HepG2 (cell line): Measurements from ENCODE around the gene TBXA2R. TPM values are rescaled to one million over a fixed set of nuclear protein-coding genes. Genes with fewer than 3 reads are reported as not detected.
A peak's percentile ranks its signal among the peaks of the same experiment; 100 is the strongest.

ENCODE experiments used
- ASH2L ChIP-seq: fragments of 300-600, 200-600 bp; sonication (generic); IDR thresholded peaks from 2 replicates; pipeline ENCODE4 v1.7.0; 2017; ENCODE audit warnings: low read depth, mild to moderate bottlenecking, moderate library complexity, mixed read lengths, low read length; ENCODE audit not compliant: insufficient read length
- CHCHD3 ChIP-seq: sonication (generic); formaldehyde crosslinking; IDR thresholded peaks from 2 replicates; pipeline ENCODE4 v1.8.0; 2022; ENCODE audit warnings: mild to moderate bottlenecking, missing genetic modification reagents, moderate library complexity
- IRF2 ChIP-seq: IDR thresholded peaks from 2 replicates; pipeline ENCODE4 v1.6.1; 2018; ENCODE audit warnings: missing genetic modification reagents, missing compliant biosample characterization
- ISL2 ChIP-seq: sonication (generic); formaldehyde crosslinking; IDR thresholded peaks from 2 replicates; pipeline ENCODE4 v1.5.0; 2020; ENCODE audit warnings: missing genetic modification reagents
- KLF15 ChIP-seq: sonication (generic); formaldehyde crosslinking; IDR thresholded peaks from 2 replicates; pipeline ENCODE4 v1.8.1; 2023; ENCODE audit warnings: borderline replicate concordance, mild to moderate bottlenecking, inconsistent platforms, missing genetic modification reagents, mixed read lengths
- MLLT10 ChIP-seq: sonication (generic); formaldehyde crosslinking; IDR thresholded peaks from 2 replicates; pipeline ENCODE4 v1.4.0; 2020; ENCODE audit warnings: missing genetic modification reagents
- RELA ChIP-seq: sonication (generic); formaldehyde crosslinking; IDR thresholded peaks from 2 replicates; pipeline ENCODE4 v1.4.0; 2020; ENCODE audit warnings: missing genetic modification reagents
- RFX3 ChIP-seq: IDR thresholded peaks from 2 replicates; pipeline ENCODE4 v1.6.1; 2016; ENCODE audit warnings: missing biosample characterization, missing genetic modification reagents
- SSRP1 ChIP-seq: IDR thresholded peaks from 2 replicates; pipeline ENCODE4 v1.6.1; 2016; ENCODE audit warnings: control low read depth
- TBX3 ChIP-seq: fragments of 450-650 bp; IDR thresholded peaks from 2 replicates; pipeline ENCODE4 v1.6.1; 2017; ENCODE audit warnings: antibody characterized with exemption, mild to moderate bottlenecking, inconsistent platforms, borderline replicate concordance
- TRIM24 ChIP-seq: sonication (generic); formaldehyde crosslinking; IDR thresholded peaks from 2 replicates; pipeline ENCODE4 v1.8.0; 2022; ENCODE audit warnings: mild to moderate bottlenecking, missing genetic modification reagents
- ZSCAN21 ChIP-seq: sonication (generic); formaldehyde crosslinking; IDR thresholded peaks from 2 replicates; pipeline ENCODE4 v1.8.0; 2022; ENCODE audit warnings: mild to moderate bottlenecking, missing genetic modification reagents, moderate library complexity, borderline replicate concordance
- polyA plus RNA-seq, 8 experiments: library from polyadenylated mRNA; depleted of rRNA in 3 of 8; stranded (reverse) in 7 of 8; unstranded in 1 of 8; fragments of >200 nt; fragmentation: Illumina TruSeq in 4 of 8; extraction: Trizol in 4 of 8; gene quantifications; 2 replicates each; pipeline versions ENCODE4 v1.2.1 to v1.2.3, GENCODE V29; 2011 to 2016; ENCODE audit warnings: low read depth in 4 of 8, missing spikeins in 1 of 8, mixed read lengths in 1 of 8; ENCODE audit not compliant: insufficient read depth in 1 of 8
- total RNA-seq, 5 experiments: library from RNA; depleted of rRNA; stranded (reverse); fragments of >200 nt; fragmentation: Illumina TruSeq; extraction: Trizol; gene quantifications; 2 replicates each; pipeline ENCODE4 v1.2.3, GENCODE V29; 2016; ENCODE audit warnings: low read depth in 1 of 5
- TF ChIP-seq, protein P1 (sequence below): sonication (generic); formaldehyde crosslinking; IDR thresholded peaks from 2 replicates; pipeline ENCODE4 v1.5.1; 2020; ENCODE audit warnings: mild to moderate bottlenecking, missing genetic modification reagents, moderate library complexity
- TF ChIP-seq, protein P2 (sequence below): sonication (generic); formaldehyde crosslinking; IDR thresholded peaks from 2 replicates; pipeline ENCODE4 v1.8.1; 2023; ENCODE audit warnings: mild to moderate bottlenecking, missing genetic modification reagents, borderline replicate concordance
- TF ChIP-seq, protein P3 (sequence below): sonication (generic); formaldehyde crosslinking; IDR thresholded peaks from 2 replicates; pipeline ENCODE4 v1.4.0; 2020; ENCODE audit warnings: missing genetic modification reagents
- TF ChIP-seq, protein P4 (sequence below): sonication (generic); formaldehyde crosslinking; IDR thresholded peaks from 2 replicates; pipeline ENCODE4 v1.9.0; 2022; ENCODE audit warnings: low read depth, missing genetic modification reagents
- TF ChIP-seq, protein P5 (sequence below), 2 experiments: sonication (generic) in 1 of 2; formaldehyde crosslinking in 1 of 2; IDR thresholded peaks; 2 replicates each; pipeline versions ENCODE4 v1.5.1 to v1.6.1; 2011 to 2020; ENCODE audit warnings: borderline replicate concordance in 1 of 2, low read depth in 1 of 2, low read length in 1 of 2, mild to moderate bottlenecking in 1 of 2, missing genetic modification reagents in 1 of 2, moderate library complexity in 1 of 2

The TBXA2R gene
- total and polyA plus RNA-seq, 2 of the 13 experiments (the other 11 are each of a cell fraction or from before 2014, with no cell fraction given) = 0.09 TPM; not detected in 1

DNA sequence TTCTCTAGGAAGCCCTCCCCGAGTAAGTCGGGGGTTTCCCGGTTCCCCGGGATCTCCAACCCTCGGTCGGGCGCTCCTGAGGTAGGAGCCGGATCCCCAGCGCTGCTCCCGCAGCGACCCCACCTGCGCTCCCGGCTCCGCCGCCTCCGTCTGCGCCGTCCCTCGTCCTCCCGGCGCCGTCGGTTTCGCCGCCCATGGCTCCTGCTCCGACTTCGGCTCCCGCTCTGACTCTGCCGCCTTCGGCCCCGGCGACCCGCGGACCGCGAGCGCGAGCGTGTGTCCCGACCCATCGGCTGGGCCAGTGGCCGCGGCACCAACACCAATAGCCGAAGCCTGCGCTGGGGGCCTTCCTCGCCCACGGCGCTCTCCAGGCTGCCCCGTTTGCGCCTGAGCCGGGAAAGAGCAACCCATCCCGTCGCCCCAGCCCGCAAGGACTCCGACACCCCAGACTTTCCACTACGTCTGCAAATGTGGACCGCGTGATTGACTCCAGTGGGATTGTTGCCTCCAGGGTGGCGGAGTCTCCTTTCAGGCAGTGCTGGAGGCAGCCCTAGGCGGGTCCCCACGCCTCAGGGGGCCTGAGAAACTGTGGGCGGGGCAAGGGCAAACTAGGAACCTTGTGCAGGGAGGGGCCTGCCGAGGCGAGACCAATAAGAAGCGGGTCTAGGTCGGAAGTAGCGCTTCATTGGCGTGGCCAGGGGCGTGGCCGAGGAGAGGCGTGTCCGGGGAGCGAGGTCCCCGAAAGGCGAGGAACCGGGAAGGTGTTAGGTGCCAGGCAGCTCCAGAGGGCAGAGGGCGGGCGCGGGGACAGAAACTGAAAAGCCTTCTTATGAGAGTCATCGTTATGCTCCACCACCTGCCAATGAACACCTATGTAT lies 20.0 kb upstream of the TBXA2R start, which contains the start of gene CACTIN (continued):
- TF ChIP-seq, protein P1, sequence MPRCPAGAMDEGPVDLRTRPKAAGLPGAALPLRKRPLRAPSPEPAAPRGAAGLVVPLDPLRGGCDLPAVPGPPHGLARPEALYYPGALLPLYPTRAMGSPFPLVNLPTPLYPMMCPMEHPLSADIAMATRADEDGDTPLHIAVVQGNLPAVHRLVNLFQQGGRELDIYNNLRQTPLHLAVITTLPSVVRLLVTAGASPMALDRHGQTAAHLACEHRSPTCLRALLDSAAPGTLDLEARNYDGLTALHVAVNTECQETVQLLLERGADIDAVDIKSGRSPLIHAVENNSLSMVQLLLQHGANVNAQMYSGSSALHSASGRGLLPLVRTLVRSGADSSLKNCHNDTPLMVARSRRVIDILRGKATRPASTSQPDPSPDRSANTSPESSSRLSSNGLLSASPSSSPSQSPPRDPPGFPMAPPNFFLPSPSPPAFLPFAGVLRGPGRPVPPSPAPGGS = peak; percentile 60; the same call in 1 of the 2 replicates
- no peak; the same call in 1 of the 2 replicates for TF ChIP-seq CHCHD3
- TF ChIP-seq ZSCAN21 (CRISPR knock-in tag) = peak; percentile 89; the same call in 1 of the 2 replicates
- TF ChIP-seq, protein P2, sequence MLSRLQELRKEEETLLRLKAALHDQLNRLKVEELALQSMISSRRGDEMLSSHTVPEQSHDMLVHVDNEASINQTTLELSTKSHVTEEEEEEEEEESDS = 0 out of 2 replicates have a peak, but pooled peaks have one; percentile 50
- no peak for TF ChIP-seq RELA
- TF ChIP-seq, protein P3, sequence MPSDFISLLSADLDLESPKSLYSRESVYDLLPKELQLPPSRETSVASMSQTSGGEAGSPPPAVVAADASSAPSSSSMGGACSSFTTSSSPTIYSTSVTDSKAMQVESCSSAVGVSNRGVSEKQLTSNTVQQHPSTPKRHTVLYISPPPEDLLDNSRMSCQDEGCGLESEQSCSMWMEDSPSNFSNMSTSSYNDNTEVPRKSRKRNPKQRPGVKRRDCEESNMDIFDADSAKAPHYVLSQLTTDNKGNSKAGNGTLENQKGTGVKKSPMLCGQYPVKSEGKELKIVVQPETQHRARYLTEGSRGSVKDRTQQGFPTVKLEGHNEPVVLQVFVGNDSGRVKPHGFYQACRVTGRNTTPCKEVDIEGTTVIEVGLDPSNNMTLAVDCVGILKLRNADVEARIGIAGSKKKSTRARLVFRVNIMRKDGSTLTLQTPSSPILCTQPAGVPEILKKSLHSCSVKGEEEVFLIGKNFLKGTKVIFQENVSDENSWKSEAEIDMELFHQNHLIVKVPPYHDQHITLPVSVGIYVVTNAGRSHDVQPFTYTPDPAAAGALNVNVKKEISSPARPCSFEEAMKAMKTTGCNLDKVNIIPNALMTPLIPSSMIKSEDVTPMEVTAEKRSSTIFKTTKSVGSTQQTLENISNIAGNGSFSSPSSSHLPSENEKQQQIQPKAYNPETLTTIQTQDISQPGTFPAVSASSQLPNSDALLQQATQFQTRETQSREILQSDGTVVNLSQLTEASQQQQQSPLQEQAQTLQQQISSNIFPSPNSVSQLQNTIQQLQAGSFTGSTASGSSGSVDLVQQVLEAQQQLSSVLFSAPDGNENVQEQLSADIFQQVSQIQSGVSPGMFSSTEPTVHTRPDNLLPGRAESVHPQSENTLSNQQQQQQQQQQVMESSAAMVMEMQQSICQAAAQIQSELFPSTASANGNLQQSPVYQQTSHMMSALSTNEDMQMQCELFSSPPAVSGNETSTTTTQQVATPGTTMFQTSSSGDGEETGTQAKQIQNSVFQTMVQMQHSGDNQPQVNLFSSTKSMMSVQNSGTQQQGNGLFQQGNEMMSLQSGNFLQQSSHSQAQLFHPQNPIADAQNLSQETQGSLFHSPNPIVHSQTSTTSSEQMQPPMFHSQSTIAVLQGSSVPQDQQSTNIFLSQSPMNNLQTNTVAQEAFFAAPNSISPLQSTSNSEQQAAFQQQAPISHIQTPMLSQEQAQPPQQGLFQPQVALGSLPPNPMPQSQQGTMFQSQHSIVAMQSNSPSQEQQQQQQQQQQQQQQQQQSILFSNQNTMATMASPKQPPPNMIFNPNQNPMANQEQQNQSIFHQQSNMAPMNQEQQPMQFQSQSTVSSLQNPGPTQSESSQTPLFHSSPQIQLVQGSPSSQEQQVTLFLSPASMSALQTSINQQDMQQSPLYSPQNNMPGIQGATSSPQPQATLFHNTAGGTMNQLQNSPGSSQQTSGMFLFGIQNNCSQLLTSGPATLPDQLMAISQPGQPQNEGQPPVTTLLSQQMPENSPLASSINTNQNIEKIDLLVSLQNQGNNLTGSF = 0 out of 2 replicates have a peak, but pooled peaks have one; percentile 48
- TF ChIP-seq, protein P4, sequence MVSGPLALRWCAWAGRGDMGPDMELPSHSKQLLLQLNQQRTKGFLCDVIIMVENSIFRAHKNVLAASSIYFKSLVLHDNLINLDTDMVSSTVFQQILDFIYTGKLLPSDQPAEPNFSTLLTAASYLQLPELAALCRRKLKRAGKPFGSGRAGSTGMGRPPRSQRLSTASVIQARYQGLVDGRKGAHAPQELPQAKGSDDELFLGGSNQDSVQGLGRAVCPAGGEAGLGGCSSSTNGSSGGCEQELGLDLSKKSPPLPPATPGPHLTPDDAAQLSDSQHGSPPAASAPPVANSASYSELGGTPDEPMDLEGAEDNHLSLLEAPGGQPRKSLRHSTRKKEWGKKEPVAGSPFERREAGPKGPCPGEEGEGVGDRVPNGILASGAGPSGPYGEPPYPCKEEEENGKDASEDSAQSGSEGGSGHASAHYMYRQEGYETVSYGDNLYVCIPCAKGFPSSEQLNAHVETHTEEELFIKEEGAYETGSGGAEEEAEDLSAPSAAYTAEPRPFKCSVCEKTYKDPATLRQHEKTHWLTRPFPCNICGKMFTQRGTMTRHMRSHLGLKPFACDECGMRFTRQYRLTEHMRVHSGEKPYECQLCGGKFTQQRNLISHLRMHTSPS (CRISPR knock-in tag) = no peak
- TF ChIP-seq ASH2L = peak; percentile 92
- TF ChIP-seq KLF15 (CRISPR knock-in tag) = no peak
- peak; percentile 46; the same call in 1 of the 2 replicates for TF ChIP-seq ISL2 (CRISPR knock-in tag)
- no peak for TF ChIP-seq RFX3 (CRISPR knock-in tag)
- no peak for TF ChIP-seq SSRP1 (CRISPR knock-in tag)
- TF ChIP-seq, protein P5, sequence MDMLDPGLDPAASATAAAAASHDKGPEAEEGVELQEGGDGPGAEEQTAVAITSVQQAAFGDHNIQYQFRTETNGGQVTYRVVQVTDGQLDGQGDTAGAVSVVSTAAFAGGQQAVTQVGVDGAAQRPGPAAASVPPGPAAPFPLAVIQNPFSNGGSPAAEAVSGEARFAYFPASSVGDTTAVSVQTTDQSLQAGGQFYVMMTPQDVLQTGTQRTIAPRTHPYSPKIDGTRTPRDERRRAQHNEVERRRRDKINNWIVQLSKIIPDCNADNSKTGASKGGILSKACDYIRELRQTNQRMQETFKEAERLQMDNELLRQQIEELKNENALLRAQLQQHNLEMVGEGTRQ (IDR thresholded peaks at IDR 0.05; ENCODE audit: low read depth, low read length) = no peak
- TF ChIP-seq, protein P5 (CRISPR knock-in tag; IDR thresholded peaks at IDR 0.05; ENCODE audit: borderline replicate concordance) = no peak
- TF ChIP-seq TBX3 = peak; percentile 89
- TF ChIP-seq TRIM24 (CRISPR knock-in tag) = no peak
- no peak for TF ChIP-seq MLLT10 (CRISPR knock-in tag)
- TF ChIP-seq IRF2 (CRISPR knock-in tag) = peak; percentile 89
